HG03575 (cell line): ENCODE results near the gene MEDAG.
"Not testable (repeated sequence)": the region's sequence is repeated elsewhere in the genome, so short reads cannot be mapped to it uniquely, and the experiment has no call there.

Experiments
- ATAC-seq: cut with Tn5 transposase; IDR thresholded peaks from one replicate; pipeline ENCODE4 v1.9.1; 2021; ENCODE audit not compliant: unreplicated experiment, insufficient number of reproducible peaks, low FRiP score; ENCODE audit errors: extremely low read depth

Gene MEDAG

DNA sequence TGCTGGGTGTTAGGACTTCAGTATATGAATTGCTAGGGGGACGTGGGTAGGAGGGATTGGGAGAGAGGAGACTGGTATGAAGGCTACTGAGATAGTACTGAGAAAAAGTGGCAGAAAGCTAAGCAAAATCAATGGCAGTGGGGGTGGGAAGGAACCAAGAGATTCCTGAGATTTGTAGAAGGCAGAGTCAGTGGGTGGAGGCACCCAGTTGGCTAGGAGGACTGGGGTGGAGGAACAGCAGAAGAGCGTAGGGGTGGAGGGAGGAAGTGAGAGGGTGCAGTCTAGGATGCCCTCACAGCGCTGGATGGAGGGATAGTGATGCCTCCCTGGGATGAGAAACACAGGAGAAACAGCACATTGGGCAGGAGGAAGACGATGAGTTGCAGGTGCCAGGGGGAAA, 5.6 kb upstream of the MEDAG start:
- ATAC-seq = no peak

- no peak for ATAC-seq
These were observed 4.9 kb upstream of the MEDAG start for GRCh38 chr13:30900952-30901749.

- ATAC-seq = no peak
These were observed 2.0 kb upstream of the MEDAG start for GRCh38 chr13:30904043-30904442.

DNA sequence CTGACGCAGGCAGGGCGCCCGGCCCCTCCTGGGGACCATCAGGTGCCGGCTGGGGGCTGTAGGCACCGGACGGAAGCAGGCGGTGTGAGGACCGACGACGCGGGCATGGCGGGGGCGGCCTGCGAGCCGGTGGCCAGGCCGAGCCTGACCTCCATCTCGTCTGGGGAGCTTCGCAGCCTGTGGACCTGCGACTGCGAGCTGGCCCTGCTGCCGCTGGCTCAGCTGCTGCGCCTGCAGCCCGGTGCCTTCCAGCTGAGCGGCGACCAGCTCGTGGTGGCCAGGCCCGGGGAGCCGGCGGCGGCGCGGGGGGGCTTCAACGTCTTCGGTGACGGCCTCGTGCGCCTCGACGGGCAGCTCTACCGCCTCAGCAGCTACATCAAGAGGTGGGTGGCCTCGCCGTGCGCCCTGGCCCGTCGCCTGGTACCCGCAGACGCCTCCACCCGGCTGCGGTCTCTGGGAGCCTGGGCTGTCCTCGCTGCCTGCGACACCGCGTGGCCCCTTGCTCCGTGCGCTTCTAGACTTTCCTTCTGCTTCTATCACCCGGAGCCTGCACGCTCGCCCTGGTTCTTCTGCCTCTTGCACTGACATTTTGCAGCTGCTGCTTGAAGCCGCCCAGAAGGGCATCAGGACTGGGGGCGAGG, 460 bp downstream of the MEDAG start:
- ATAC-seq = no peak

DNA sequence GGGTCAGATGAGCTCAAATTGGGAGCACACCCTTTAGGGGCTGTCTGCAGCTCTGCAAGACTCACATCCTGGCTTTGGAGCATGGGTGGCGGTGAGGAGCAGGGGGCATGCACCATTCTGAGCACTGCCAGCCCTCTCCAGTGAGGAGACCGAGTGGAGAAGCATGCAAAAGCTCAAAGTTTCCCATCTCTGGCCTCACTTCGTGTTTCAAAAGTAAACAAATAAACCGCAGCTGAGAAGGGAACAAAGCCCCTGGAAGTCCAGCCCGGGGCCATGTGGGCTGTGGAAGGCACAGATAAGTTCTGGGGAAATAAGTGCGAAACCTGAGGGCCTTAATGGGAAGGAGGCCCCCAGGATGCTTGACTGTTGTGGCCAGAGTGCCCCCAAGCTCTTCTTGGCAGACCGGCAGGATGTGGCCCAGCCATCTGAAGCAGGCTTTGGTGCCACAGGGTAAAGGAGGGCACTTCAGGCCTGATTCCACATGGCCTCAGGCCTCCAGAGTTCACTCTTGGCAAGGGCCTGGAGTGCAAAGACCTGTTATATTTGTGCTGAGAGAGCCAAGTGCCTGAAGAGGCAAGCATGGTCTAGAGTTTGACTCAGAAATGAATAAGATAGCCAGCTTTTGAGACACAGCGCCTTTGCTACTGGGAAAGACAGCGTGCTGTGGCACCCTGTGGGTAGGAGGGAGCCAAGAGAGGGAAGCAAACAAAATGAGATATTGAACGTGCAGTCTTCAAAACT, 1.2 kb downstream of the MEDAG start:
- ATAC-seq = no peak

DNA sequence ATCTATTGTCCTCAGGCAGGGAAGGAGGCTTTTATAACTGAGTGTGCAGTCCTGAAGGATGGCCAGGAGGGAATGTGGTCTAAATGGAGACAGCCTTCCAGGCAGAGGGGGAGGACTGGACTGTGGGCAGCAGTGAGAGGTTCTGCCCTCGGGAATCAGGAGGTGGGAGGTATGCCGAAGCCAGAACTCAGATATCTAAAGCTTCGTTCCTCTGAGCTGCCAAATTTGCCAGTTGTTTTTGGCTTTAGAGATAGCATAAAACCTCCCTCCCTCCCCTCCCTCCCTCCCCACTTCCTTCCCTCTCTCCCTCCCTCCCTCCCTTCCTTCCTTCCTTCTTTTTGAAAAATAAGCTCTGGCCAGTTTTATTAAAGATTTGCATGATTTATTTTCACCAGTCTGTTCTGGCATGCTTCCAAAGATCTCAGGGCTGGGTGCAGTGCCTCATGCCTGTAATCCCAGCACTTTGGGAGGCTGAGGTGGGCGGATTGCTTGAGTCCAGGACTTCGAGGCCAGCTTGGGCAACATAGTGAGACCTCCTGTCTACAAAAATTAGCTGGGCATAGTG, 2.4 kb downstream of the MEDAG start:
- no peak for ATAC-seq

DNA sequence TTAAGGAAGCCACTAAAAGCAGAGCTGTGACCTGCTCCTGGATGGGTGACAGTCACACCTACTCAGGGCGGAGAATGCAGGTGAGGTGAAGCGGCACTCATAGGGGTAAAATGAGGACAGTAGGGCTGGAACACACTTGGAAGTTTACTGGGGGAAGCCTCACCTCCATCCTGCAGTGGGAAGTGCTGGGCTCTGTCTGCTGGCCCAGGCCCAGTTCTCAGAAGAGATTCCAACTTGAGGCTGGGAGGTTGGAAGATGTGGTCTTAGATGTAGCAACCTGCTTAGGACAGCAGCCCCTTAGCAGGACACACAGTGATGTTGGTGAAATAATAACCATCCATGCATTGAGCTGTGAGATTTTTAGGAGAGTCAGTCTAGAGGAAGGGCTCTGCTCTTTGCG, 4.6 kb downstream of the MEDAG start:
- no peak for ATAC-seq

DNA sequence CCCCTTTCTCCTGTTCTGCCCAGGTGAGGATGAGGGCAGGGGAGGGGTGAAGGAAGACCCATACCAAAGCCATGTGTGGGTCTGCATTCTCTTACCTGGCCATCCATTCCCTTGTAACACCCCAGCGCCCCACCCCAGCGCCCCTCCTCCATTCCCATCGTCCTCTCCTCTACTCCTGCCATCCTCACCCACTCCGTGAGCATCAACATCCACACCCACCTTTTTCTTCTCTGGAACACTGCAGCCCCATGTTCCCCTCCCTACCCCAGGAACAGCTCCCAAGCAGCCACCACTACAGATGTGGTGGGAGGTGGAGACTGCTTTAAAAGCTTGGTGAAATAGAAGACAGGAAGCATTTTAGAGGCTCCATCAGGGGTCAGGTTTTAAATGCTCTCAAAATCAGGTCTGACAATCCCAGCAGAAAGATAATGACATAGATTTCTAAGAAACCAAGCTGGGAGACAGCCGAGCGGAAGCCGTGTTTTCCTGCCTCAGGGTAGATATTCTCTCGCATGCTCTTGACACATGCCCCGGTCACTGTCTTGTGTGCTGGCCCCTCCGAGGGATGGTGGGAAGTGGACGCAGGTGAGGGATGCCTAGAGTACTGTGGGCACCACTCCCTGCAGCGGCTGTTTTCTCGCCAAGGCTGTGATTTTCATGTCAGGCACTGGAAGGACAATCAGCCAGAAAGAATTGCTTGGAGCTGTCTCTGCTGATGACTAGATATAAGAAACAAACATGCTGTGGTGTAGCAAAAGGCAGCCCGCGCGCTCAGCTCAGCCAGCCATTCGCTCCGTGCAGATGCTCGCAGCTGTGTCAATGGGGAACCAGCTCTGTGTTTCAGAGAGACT, 9.8 kb downstream of the MEDAG start:
- ATAC-seq = no peak

DNA sequence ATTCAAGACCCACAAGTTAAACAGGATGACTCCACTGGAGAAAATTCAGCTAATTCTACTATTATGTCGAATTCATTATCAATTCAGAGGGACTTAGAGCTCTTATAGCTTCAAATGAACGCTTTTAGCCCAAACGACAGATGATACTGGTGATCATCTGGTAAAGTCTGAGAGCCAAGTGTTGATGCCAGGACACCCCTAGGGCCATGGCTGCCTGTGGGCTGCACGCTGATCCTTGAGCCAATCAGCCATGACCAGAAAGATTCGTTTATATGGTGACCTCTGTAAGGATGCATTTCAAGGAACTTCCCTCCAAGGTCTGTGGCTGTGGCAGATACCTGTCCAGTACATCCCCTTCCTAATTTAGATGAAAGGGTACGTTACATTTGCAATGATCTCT, 10.9 kb downstream of the MEDAG start:
- no peak for ATAC-seq

GRCh38 chr13:30918662-30919405, 12.8 kb downstream of the MEDAG start:
- ATAC-seq = no peak

DNA sequence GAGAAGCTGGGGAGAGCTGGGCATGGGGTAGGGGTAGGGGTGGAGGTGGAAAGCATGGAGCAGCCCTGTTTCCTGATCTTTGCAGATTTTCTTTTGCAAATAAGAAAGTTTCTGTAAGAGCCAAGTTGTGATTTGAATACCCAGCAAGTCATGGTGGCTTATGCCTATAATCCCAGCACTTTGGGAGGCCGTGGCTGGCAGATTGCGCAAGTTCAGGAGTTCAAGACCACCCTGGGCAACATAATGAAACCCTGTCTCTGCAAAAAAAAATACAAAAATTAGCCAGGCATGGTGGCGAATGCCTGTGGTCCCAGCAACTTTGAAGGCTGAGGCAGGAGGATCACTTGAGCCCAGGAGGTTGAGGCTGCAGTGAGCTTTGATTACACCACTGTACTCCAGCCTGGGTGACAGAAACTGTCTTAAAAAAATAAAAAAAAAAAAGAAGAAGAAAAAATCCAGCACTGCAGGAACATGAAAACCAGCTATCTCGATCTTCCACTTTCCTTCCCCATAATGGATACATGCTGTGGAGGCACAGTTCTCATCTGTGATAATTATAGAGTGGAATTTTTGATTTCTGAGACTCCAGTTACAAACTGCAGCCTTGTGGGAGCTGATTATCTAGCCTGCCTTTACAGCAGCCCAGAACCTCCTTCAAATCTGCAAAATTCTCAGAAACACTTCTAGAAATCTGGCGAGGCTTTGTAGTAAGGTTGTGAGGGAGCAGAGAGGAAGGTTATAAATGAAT, 14.3 kb downstream of the MEDAG start:
- ATAC-seq = no peak

DNA sequence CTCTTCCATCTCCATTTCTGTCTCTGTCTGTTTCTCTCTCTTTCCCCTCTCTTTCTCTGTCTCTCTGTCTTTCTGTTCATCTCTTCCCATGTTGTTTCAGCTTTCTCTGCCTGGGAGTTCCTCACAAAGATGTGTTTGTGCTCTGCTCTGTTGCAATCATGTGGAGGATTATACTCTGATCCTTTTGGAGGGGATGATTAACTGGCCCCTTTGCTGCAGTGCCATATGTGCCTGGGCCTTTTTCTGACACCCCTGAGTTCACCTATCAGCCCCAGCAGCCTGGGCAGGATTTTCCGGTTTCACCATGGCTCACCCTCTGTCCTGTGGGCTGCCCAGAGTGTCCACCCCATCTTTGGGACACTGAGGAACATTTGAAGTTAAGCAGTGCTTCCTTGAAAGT, 17.3 kb downstream of the MEDAG start:
- no peak for ATAC-seq

- no peak for ATAC-seq
These were observed 18.6 kb downstream of the MEDAG start for GRCh38 chr13:30924721-30925120.

DNA sequence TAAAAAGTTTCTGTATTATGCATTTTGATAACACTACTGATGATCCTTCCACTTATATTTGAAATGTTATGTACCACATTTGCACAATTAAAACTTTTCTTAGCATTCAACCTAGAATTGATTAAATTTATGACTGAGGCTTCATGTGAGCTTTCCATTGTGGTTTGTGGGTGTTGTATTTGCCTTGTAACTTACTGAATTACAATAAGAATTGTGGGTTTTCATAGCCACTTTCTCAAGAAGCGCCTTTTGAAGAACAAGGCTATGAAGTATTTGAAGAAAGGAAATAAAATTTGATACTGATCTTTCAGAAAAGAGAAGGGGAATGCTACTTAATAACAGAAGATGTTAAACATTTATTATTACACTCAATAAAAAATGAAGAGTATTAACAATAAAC, 19.4 kb downstream of the MEDAG start:
- no peak for ATAC-seq

- no peak for ATAC-seq
These were observed 20.7 kb downstream of the MEDAG start for GRCh38 chr13:30926781-30927180.

DNA sequence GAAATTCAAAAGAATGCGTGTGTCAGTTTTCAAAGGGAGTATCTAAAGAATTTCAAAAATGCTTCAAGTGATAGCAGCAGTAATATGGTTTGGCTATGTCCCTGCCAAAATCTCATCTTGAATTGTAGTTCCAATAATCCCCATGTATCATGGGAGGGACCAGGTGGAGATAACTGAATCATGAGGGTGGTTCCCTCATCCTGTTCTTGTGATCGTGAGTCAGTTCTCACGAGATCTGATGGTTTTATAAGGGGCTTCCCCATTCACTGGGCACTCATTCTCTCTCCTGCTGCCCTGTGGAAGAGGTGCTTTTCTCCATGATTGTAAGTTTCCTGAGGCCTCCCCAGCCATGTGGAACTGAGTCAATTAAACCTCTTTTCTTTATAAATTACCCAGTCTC, 21.1 kb downstream of the MEDAG start:
- ATAC-seq = not testable (repeated sequence)

DNA sequence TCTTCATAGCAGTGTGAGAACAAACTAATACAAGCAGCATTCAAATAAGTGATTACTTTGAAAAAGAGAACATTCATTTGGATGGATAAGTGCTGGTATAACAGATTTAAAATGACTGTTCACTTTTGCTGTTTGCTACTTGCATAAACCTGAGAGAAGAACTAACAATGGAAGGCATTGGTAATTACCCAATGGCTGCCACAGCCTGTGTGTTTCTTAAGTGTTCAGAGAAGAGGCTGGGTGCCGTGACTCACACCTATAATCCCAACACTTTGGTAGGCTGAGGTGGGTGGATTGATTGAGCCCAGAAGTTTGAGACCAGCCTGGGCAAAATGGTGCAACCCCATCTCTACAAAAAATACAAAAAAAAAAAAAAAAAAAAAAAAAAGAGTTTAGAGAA, 21.5 kb downstream of the MEDAG start:
- no peak for ATAC-seq

- ATAC-seq = no peak
These were observed 22.9 kb downstream of the MEDAG start for GRCh38 chr13:30928978-30929377.
